ENCODE data around the gene ZNF195.
"Not testable (repeated sequence)": the region's sequence is repeated elsewhere in the genome, so short reads cannot be mapped to it uniquely, and the experiment has no call there.

ZNF195 gene

DNA sequence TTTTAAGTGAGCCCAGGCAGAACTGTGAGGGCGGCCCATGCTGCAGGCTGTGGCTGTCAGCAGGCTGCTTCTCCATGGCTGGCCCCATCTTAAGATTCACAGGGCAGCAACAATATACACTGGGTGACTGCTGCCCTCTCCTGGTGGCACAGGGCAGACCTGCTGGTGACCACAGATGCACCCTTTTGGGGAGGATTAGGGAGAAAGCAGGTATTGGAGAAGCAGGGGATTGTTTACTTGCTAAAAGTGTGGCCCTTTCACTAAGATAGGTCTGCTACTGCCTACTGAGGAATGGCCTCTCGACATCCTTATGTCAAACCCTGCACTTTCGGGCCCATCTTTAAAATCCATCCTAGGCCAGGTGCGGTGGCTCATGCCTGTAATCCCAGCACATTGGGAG is 38.1 kb upstream of the ZNF195 start:
- H3K36me3 Mint-ChIP-seq (ENCODE audit: low read depth); H3K9me3 Mint-ChIP-seq; H3K4me3 Mint-ChIP-seq; H3K27me3 Mint-ChIP-seq (ENCODE audit: low read depth, poor library complexity); H3K27ac Mint-ChIP-seq: not testable (repeated sequence)
- TF ChIP-seq, protein P1, sequence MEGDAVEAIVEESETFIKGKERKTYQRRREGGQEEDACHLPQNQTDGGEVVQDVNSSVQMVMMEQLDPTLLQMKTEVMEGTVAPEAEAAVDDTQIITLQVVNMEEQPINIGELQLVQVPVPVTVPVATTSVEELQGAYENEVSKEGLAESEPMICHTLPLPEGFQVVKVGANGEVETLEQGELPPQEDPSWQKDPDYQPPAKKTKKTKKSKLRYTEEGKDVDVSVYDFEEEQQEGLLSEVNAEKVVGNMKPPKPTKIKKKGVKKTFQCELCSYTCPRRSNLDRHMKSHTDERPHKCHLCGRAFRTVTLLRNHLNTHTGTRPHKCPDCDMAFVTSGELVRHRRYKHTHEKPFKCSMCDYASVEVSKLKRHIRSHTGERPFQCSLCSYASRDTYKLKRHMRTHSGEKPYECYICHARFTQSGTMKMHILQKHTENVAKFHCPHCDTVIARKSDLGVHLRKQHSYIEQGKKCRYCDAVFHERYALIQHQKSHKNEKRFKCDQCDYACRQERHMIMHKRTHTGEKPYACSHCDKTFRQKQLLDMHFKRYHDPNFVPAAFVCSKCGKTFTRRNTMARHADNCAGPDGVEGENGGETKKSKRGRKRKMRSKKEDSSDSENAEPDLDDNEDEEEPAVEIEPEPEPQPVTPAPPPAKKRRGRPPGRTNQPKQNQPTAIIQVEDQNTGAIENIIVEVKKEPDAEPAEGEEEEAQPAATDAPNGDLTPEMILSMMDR (IDR thresholded peaks at IDR 0.05): peak; percentile 38
- H3K4me1 Mint-ChIP-seq: peaks cover 17% of the 10 kb centered on the region
- peak; percentile 74 for DNase-seq

DNA sequence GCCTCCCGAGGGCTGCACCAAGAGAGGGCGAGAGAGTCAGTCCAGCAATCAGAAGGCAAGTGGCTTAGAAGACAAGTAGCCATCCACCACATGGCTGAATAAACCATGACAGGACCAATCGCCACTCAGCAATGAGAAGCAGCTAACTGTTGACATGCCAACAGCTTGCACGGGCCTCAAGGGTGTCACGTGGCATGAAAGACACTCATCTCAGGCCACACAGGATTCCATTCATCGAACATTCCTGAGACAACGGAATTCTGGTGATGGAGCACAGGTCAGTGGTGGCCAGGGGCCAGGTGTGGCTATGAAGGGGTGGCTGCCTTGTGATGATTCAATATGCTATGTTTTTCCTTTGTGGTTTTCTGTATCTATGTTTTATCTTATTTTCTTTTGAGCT is 36.4 kb upstream of the ZNF195 start:
- not testable (repeated sequence) for H3K27ac Mint-ChIP-seq; DNase-seq; H3K9me3 Mint-ChIP-seq; H3K4me3 Mint-ChIP-seq; H3K4me1 Mint-ChIP-seq; H3K27me3 Mint-ChIP-seq (ENCODE audit: low read depth, poor library complexity); H3K36me3 Mint-ChIP-seq (ENCODE audit: low read depth)

DNA sequence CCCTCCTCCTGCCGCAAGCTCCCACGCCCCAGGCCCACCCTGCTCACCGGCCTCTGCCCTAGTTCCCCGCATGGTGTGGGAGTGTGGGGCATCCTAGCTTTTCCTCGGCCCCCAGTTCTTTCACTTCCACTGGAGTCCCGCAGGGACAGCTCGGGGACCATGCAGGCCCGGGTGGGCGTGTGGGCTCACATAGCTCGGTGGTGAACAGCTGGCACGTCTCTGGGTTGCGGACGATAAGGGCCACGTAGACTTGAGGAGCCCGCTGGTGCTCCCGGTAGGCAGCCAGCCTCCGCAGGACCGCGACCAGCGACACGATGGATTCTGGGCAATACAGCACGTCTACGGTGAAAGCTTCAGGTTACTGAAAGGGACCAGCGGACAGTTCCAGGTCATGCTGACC is 34.7 kb upstream of the ZNF195 start:
- not testable (repeated sequence) for H3K4me3 Mint-ChIP-seq; H3K27me3 Mint-ChIP-seq (ENCODE audit: low read depth, poor library complexity); DNase-seq; H3K4me1 Mint-ChIP-seq; H3K9me3 Mint-ChIP-seq; H3K36me3 Mint-ChIP-seq (ENCODE audit: low read depth)
- peak overlapping the region; percentile 74 for H3K27ac Mint-ChIP-seq

DNA sequence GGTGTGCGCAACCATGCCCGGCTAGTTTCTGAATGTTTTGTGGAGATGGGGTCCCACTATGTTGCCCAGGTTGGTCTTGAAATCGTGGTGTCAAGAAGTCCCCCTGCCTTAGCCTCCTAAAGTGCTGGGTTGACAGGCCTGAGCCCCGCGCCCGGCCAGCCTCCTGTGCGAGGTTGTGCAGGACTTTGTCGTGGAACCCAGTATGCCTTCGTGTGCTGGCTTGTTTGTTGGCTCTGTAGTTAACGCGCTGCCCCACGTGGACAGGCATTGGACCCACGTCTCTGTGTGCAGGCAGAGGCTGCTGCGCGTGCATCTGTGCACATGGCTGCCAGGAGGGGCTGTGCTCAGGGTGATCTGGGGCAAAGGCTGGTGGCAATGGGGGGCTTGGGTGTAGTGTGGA is 33.9 kb upstream of the ZNF195 start:
- TF ChIP-seq, protein P1 (IDR thresholded peaks at IDR 0.05): no peak
- H3K9me3 Mint-ChIP-seq: no peaks in the 10 kb centered on the region
- peaks cover 15% of the 10 kb centered on the region for H3K4me1 Mint-ChIP-seq
- H3K27ac Mint-ChIP-seq: no peak overlapping the region
- peaks cover 14% of the 10 kb centered on the region for H3K36me3 Mint-ChIP-seq (ENCODE audit: low read depth)
- H3K27me3 Mint-ChIP-seq (ENCODE audit: low read depth, poor library complexity): peaks cover 3% of the 10 kb centered on the region
- no peak for DNase-seq
- H3K4me3 Mint-ChIP-seq: no peak overlapping the region

DNA sequence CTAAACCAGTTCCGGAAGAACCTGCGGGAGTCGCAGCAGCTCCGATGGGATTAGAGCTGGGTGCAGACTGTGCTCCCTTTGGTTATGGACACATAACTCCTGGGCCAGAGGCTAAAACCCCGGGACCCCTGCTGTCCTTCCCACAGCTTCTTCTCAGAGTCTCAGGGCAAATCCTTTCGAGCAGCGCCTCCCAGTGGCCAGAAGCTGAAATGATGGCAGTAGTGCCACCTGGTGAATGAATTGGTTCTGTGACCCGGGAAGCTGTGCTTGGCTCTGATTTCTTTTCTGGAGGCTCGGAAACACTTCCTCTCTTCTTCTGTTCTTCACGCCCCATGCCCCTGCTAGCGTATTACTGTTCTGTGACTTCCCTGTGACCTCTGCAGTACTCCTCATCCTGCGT is 29.8 kb upstream of the ZNF195 start:
- peaks cover 22% of the 10 kb centered on the region for H3K4me1 Mint-ChIP-seq
- H3K4me3 Mint-ChIP-seq; H3K9me3 Mint-ChIP-seq; H3K27me3 Mint-ChIP-seq (ENCODE audit: low read depth, poor library complexity); H3K27ac Mint-ChIP-seq: not testable (repeated sequence)
- H3K36me3 Mint-ChIP-seq (ENCODE audit: low read depth): peaks cover 14% of the 10 kb centered on the region
- DNase-seq: peak; percentile 86
- TF ChIP-seq, protein P1 (IDR thresholded peaks at IDR 0.05): peak; percentile 70

DNA sequence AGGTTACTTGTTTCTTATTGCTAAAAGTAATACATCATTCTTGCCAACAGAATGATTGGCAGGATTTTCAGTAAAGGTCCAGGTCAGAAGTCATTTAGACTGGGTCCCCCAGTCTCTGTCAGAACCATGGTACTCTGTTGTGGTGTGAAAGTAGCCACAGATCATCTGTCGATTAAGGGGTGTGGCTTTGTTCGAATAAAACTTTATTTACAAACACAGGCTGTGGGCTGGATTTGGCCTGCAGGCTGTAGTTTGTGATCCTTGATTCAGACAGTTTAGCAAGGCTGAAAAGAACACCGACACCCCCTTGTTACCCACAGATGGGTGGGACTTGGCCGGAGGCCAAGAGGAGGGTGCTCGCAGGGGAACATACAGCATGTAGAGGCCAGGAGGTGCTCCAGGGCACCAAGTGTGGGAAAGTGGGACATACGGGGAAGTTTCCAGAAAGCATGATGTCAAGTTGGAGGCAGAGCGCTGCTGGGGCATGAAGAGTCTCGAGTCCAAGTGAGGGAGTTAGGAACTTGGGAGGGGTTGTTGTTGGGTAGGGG is 29.2 kb upstream of the ZNF195 start:
- DNase-seq; H3K9me3 Mint-ChIP-seq; H3K27me3 Mint-ChIP-seq (ENCODE audit: low read depth, poor library complexity); H3K4me3 Mint-ChIP-seq; H3K27ac Mint-ChIP-seq: not testable (repeated sequence)
- Mint-ChIP-seq H3K36me3 (ENCODE audit: low read depth) (peaks cover 20% of the 10 kb centered on the region), H3K4me1 (peaks cover 21% of the 10 kb centered on the region)

DNA sequence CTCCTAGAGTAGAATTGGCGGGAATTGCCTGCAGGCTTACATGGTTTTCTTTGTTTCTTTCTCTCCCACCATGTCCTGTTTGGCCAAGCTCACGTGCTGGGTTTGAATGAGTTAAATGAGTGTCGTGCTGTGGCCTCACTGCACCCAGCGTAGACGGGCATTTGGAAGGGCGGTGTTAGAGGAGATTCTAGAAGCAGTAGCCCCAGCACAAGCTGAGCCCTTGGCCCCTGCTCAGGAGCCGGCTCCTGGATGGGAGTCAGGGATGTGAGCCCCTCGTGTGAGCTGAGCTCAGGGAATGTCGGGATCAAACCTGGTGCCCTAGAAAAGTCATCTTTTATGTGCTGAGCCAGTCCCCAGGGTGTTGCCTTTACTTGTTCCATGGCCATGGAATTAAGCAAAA is 28.0 kb upstream of the ZNF195 start:
- H3K4me1 Mint-ChIP-seq: peaks cover 21% of the 10 kb centered on the region
- H3K4me3 Mint-ChIP-seq; DNase-seq; H3K27ac Mint-ChIP-seq; H3K9me3 Mint-ChIP-seq; H3K27me3 Mint-ChIP-seq (ENCODE audit: low read depth, poor library complexity): not testable (repeated sequence)
- peaks cover 26% of the 10 kb centered on the region for H3K36me3 Mint-ChIP-seq (ENCODE audit: low read depth)

DNA sequence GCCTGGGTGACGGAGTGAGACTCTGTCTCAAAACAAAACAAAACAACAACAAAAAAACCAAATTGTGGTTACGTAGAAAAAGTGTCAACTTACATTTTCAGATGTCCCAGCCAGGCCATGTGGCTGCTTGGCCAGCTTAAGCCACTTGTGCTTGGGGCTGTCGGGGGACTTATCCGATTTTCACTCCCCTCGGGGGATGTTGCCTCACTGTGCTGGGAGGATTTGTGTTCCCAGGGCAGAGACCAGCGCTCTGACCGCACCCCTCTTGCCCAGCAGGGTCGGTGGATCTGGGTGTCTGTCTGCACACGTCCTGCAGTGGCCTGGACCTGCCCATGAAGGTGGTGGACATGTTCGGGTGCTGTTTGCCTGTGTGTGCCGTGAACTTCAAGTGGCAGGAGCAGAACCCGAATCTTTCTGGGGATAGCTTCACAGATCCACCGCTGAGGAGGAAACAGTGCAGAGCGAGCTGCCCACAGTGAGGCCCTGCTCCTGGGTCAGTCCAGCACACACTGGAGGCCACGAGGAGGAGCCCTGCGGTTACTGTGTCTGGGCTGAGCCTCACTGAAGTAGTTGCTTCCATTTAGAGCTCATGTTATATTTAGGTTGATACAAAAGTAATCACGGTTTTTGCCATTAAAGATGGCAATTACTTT is 27.4 kb upstream of the ZNF195 start:
- not testable (repeated sequence) for H3K27me3 Mint-ChIP-seq (ENCODE audit: low read depth, poor library complexity); H3K9me3 Mint-ChIP-seq; H3K4me3 Mint-ChIP-seq; DNase-seq
- Mint-ChIP-seq H3K4me1 (peaks cover 21% of the 10 kb centered on the region), H3K27ac (peak overlapping the region; percentile 25), H3K36me3 (ENCODE audit: low read depth) (peaks cover 32% of the 10 kb centered on the region)

DNA sequence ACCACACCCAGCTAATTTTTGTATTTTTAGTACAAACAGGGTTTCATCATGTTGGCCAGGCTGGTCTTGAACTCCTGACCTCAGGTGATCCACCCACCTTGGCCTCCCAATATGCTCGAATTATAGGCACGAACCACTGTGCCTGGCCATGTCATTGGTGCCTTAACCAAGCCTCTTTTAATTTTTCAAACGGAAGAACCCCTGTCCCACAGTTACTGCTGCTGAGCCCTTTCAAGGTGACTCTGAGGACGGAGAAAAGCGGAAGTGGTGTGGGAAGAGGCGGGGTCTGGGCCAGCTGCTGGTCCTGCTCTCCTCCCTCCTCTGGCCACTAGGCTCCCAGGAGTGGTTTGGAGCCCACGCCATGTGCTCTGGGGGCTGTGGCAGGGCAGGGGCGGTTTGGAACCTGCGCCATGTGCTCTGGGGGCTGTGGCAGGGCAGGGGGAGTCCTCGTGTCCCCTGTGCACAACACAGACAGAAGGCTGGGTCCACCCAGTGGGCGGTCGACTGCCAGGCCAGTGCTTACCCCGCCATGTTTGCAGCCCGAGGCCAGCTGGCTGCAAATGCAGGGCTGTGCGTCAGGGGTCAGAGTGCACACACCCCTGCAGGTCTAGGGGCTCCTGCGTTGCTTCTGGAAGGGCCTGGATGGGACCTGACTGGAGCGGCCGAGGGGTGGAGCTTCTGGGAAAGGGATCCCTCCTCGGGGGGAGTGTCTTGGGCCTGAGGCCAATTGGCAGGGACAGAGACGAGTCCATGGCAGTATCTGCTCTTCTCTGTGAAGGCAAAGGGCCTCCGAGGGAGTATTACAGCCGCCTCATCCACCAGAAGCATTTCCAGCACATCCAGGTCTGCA is 25.4 kb upstream of the ZNF195 start:
- not testable (repeated sequence) for H3K4me3 Mint-ChIP-seq; H3K27me3 Mint-ChIP-seq (ENCODE audit: low read depth, poor library complexity); DNase-seq; H3K27ac Mint-ChIP-seq; H3K9me3 Mint-ChIP-seq
- Mint-ChIP-seq H3K36me3 (ENCODE audit: low read depth) (peaks cover 48% of the 10 kb centered on the region), H3K4me1 (peaks cover 21% of the 10 kb centered on the region)

DNA sequence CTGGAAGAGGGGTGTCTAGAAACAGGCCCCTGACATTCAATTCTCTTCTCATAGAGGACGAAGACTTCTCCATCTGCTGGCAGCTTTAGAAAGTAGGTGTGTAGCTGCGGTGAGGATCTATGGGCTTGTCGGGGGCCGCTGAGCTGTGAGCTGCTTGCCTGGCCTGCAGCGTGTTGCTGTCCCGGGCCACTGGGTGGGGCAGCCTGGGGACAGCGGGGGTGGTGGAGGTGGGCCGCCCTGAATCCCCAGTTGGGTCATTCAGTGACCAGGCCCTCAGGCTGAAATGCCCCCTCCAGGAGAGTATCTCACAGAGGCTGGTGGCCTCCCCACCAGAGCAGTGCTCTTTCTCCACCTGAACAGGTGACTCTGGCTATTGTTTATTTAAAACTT is 23.9 kb upstream of the ZNF195 start:
- peaks cover 49% of the 10 kb centered on the region for H3K36me3 Mint-ChIP-seq (ENCODE audit: low read depth)
- not testable (repeated sequence) for H3K4me3 Mint-ChIP-seq; H3K27me3 Mint-ChIP-seq (ENCODE audit: low read depth, poor library complexity); H3K27ac Mint-ChIP-seq; H3K9me3 Mint-ChIP-seq; DNase-seq
- peaks cover 16% of the 10 kb centered on the region for H3K4me1 Mint-ChIP-seq

DNA sequence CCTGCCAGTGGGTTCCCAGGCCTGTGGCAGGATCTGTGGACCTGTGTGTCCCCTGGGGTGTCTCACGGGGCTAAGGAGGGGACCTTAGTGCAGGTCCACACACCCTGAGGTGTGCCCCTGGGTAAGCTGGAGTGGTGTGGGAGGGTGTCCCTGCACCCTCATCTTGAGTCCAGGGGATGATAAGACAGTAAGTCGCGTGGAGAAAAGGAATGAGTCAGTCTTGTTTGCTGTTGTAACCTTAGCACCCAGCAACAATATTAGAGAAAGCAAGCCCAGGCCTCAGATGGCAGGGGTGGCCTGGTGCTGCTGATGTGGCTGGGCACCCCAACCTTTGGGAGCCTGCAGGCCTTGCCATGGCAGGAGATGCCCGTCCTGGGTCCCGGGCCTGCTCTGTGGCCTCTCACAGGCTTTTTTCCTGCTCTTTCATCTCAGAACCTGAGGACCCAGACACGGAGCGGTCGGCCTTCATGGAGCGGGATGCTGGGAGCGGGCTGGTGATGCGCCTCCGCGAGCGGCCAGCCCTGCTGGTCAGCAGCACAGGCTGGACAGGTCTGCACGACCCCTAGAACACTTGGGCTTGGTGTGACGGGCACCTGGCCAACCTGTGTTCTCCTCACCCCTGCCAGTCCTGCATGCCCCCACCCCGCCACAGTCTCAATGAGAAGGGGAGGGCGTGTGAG is 23.4 kb upstream of the ZNF195 start:
- not testable (repeated sequence) for H3K27me3 Mint-ChIP-seq (ENCODE audit: low read depth, poor library complexity); H3K27ac Mint-ChIP-seq; H3K9me3 Mint-ChIP-seq; DNase-seq; H3K4me3 Mint-ChIP-seq
- Mint-ChIP-seq H3K36me3 (ENCODE audit: low read depth) (peaks cover 54% of the 10 kb centered on the region), H3K4me1 (peaks cover 16% of the 10 kb centered on the region)
